Measurements from ENCODE around the gene IGF1R.
"Not testable (repeated sequence)": the region's sequence is repeated elsewhere in the genome, so short reads cannot be mapped to it uniquely, and the experiment has no call there.

The IGF1R gene

DNA sequence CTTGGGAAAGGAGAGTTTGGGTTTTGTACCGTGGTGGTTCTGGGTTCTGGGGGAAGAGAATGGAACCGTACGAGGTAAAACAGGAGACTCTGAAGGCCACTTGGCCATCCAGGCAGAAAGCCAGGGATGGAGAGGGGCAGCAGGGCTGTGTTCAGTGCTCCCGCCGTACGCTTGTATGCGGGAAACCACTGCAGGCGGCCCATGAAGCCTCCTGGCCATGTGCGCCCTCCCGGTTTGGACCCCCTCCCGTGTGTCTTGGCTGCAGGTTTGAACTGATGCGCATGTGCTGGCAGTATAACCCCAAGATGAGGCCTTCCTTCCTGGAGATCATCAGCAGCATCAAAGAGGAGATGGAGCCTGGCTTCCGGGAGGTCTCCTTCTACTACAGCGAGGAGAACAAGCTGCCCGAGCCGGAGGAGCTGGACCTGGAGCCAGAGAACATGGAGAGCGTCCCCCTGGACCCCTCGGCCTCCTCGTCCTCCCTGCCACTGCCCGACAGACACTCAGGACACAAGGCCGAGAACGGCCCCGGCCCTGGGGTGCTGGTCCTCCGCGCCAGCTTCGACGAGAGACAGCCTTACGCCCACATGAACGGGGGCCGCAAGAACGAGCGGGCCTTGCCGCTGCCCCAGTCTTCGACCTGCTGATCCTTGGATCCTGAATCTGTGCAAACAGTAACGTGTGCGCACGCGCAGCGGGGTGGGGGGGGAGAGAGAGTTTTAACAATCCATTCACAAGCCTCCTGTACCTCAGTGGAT, 308.6 kb downstream of the IGF1R start:
- DNase-seq (ENCODE audit: low read depth in 4 of 4, low spot score in 1 of 4): no peak

DNA sequence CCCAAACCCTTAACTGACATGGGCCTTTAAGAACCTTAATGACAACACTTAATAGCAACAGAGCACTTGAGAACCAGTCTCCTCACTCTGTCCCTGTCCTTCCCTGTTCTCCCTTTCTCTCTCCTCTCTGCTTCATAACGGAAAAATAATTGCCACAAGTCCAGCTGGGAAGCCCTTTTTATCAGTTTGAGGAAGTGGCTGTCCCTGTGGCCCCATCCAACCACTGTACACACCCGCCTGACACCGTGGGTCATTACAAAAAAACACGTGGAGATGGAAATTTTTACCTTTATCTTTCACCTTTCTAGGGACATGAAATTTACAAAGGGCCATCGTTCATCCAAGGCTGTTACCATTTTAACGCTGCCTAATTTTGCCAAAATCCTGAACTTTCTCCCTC, 309.3 kb downstream of the IGF1R start:
- DNase-seq (ENCODE audit: low read depth in 4 of 4, low spot score in 1 of 4): no peak

DNA sequence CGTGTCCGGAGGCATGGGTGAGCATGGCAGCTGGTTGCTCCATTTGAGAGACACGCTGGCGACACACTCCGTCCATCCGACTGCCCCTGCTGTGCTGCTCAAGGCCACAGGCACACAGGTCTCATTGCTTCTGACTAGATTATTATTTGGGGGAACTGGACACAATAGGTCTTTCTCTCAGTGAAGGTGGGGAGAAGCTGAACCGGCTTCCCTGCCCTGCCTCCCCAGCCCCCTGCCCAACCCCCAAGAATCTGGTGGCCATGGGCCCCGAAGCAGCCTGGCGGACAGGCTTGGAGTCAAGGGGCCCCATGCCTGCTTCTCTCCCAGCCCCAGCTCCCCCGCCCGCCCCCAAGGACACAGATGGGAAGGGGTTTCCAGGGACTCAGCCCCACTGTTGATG, 309.7 kb downstream of the IGF1R start:
- no peak for DNase-seq (ENCODE audit: low read depth in 4 of 4, low spot score in 1 of 4)

DNA sequence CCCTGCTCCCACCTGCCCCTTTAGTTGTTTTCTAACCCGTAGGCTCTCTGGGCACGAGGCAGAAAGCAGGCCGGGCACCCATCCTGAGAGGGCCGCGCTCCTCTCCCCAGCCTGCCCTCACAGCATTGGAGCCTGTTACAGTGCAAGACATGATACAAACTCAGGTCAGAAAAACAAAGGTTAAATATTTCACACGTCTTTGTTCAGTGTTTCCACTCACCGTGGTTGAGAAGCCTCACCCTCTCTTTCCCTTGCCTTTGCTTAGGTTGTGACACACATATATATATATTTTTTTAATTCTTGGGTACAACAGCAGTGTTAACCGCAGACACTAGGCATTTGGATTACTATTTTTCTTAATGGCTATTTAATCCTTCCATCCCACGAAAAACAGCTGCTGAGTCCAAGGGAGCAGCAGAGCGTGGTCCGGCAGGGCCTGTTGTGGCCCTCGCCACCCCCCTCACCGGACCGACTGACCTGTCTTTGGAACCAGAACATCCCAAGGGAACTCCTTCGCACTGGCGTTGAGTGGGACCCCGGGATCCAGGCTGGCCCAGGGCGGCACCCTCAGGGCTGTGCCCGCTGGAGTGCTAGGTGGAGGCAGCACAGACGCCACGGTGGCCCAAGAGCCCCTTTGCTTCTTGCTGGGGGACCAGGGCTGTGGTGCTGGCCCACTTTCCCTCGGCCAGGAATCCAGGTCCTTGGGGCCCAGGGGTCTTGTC, 310.7 kb downstream of the IGF1R start:
- DNase-seq (ENCODE audit: low read depth in 4 of 4, low spot score in 1 of 4): no peak

DNA sequence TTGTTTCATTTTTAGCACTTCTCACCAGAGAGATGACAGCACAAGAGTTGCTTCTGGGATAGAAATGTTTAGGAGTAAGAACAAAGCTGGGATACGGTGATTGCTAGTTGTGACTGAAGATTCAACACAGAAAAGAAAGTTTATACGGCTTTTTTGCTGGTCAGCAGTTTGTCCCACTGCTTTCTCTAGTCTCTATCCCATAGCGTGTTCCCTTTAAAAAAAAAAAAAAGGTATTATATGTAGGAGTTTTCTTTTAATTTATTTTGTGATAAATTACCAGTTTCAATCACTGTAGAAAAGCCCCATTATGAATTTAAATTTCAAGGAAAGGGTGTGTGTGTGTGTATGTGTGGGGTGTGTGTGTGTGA, 311.3 kb downstream of the IGF1R start:
- no peak for DNase-seq (ENCODE audit: low read depth in 4 of 4, low spot score in 1 of 4)

- no peak for DNase-seq (ENCODE audit: low read depth in 4 of 4, low spot score in 1 of 4)
Measured at GRCh38 chr15:98960555-98961050, 312.3 kb downstream of the IGF1R start.

- DNase-seq (ENCODE audit: low read depth in 4 of 4, low spot score in 1 of 4): no peak
Measured at GRCh38 chr15:98963444-98963843, 315.1 kb downstream of the IGF1R start.

- no peak for DNase-seq (ENCODE audit: low read depth in 4 of 4, low spot score in 1 of 4)
Measured at GRCh38 chr15:98964466-98965133, 316.3 kb downstream of the IGF1R start.

- DNase-seq (ENCODE audit: low read depth in 4 of 4, low spot score in 1 of 4): not testable (repeated sequence)
Measured at GRCh38 chr15:98965134-98965491, 316.8 kb downstream of the IGF1R start.

DNA sequence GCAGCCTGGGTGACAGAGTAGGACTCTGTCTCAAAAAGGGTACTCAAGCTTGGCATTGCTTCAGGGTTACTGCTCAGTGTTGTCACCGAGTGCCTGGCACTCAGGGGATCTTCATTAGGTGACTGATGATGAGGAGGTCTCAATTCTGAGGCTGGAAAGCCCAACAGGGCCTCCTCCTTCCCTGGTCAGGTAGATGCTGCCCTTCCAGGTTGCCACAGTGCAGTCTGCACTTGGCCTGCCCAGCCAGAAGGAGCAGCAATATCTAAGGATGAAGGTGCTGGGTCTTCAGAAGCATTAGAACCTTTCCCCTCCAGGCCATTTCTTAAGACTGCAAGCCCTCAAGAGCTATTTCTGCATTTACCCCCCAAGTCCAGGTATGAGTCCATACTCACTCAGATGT, 317.3 kb downstream of the IGF1R start:
- no peak for DNase-seq (ENCODE audit: low read depth in 4 of 4, low spot score in 1 of 4)

GRCh38 chr15:98966091-98966787, 317.9 kb downstream of the IGF1R start:
- DNase-seq (ENCODE audit: low read depth in 4 of 4, low spot score in 1 of 4): no peak

- no peak for DNase-seq (ENCODE audit: low read depth in 4 of 4, low spot score in 1 of 4)
Measured at GRCh38 chr15:98967096-98967495, 318.8 kb downstream of the IGF1R start.

DNA sequence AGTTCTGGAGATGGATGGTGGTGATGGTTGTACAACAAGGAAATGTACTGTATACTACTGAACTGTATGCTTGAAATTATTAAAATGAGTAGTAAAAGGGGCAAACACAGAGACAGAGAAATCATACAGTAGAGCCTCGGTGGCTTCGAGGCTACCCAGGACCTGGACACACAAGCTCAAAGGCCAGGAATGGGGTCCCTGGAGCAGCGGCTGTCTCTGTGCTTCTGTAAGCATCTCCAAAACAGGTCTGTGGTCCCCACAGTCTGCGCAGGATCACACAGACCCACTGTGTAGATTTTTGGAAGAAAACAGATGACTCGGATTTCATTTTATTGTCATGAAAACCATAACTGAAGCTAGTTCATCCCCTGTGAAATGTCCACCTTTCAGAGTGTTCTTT, 319.6 kb downstream of the IGF1R start:
- no peak for DNase-seq (ENCODE audit: low read depth in 4 of 4, low spot score in 1 of 4)

- DNase-seq (ENCODE audit: low read depth in 4 of 4, low spot score in 1 of 4): no peak
Measured at GRCh38 chr15:98968576-98968975, 320.2 kb downstream of the IGF1R start.

GRCh38 chr15:98969126-98969735, 320.9 kb downstream of the IGF1R start:
- DNase-seq (ENCODE audit: low read depth in 4 of 4, low spot score in 1 of 4): no peak

- no peak for DNase-seq (ENCODE audit: low read depth in 4 of 4, low spot score in 1 of 4)
Measured at GRCh38 chr15:98970799-98971198, 322.5 kb downstream of the IGF1R start.

DNA sequence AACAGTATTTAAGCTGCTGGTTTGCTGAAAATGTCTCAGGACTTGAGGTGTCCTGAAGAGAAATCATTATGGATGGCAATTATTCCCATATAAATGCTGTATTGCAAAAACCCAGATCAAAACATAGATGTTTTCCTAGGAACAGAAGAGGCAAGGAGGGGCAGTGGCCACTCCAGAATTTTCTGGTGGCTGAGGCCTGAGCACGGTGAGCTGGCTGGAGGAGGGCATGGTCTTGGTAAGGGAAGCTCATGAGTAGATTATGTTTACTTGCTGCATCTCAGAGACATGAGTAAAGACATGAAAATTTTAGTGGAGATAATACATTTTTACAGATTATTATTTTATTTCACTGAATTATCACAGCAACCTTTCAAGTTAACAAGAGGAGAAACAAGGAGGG, 328.2 kb downstream of the IGF1R start:
- DNase-seq (ENCODE audit: low read depth in 4 of 4, low spot score in 1 of 4): no peak

DNA sequence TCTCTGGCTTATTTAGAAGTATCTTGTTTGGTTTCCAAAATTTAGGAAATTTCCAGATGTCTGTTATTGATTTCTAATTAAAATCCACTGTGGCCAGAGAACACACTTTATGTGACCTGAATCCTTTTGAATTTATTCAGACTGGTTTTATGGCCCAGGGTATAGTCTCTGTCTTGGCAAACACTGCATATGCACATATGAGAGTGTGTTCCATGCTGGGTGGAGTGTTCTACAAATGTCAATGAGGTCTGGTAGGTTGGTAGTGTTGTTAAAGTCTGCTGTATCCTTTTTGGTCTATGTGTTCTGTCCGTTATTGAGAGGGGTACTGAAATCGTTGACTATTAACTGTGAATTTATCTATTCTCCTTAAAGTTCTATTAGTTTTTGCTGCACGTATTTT, 329.1 kb downstream of the IGF1R start:
- DNase-seq (ENCODE audit: low read depth in 4 of 4, low spot score in 1 of 4): no peak

- no peak for DNase-seq (ENCODE audit: low read depth in 4 of 4, low spot score in 1 of 4)
Measured at GRCh38 chr15:98978153-98978552, 329.8 kb downstream of the IGF1R start.

- DNase-seq (ENCODE audit: low read depth in 4 of 4, low spot score in 1 of 4): no peak
Measured at GRCh38 chr15:98980899-98981228, 332.5 kb downstream of the IGF1R start.
